ENCODE results near the gene MAN1A1. TPM values are rescaled to one million over a fixed set of nuclear protein-coding genes. Genes with fewer than 3 reads are reported as not detected.

MAN1A1 gene
- total and polyA plus RNA-seq, 11 donors: 5.6 to 30.6 (median 12.6) TPM

DNA sequence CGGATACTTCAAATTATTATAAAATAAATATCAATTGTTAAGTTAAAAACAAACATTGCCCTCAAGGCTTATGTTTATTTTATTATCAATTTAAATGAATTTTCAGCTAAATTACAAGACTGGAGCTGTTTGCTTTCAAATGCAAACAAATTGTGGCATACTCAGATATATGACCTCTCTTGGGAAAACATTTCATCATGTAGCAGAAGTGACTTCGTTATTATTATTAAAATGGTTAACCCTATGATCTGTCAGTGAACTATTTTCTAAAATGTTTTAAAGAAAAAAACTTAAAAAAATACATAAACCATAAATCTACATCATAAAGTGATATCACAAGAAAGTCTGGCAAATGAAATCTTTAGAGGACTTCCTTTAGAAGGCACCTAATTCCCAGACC lies 72.5 kb downstream of the MAN1A1 start:
- ATAC-seq (no peak), DNase-seq (no peak)
- Histone ChIP-seq H3K4me3 (no peak overlapping the region), H3K27me3 (no peaks in the 10 kb centered on the region), H3K4me1 (peaks cover 0 to 12% (median 0%) of the 10 kb centered on the region in 12 donors), H3K27ac (no peak overlapping the region), H3K36me3 (no peaks in the 10 kb centered on the region), H3K9me3 (no peaks in the 10 kb centered on the region)
- WGBS, 4 donors: 77 to 81% (median 78%) methylated on average over 2 of the region's 2 CpGs
- no peak for TF ChIP-seq POLR2A (IDR thresholded peaks at IDR 0.05)
- TF ChIP-seq, protein P1, sequence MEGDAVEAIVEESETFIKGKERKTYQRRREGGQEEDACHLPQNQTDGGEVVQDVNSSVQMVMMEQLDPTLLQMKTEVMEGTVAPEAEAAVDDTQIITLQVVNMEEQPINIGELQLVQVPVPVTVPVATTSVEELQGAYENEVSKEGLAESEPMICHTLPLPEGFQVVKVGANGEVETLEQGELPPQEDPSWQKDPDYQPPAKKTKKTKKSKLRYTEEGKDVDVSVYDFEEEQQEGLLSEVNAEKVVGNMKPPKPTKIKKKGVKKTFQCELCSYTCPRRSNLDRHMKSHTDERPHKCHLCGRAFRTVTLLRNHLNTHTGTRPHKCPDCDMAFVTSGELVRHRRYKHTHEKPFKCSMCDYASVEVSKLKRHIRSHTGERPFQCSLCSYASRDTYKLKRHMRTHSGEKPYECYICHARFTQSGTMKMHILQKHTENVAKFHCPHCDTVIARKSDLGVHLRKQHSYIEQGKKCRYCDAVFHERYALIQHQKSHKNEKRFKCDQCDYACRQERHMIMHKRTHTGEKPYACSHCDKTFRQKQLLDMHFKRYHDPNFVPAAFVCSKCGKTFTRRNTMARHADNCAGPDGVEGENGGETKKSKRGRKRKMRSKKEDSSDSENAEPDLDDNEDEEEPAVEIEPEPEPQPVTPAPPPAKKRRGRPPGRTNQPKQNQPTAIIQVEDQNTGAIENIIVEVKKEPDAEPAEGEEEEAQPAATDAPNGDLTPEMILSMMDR (IDR thresholded peaks at IDR 0.05): no peak
- intact Hi-C loops (cut with DNase I): no loop called here

- 83 to 87% (median 84%) methylated on average over 2 of the region's 2 CpGs for WGBS, 4 donors
- intact Hi-C loops (cut with DNase I): no loop called here
- ATAC-seq: peak in 1 of 4 donors; percentile 80
- no peak for DNase-seq
- Histone ChIP-seq H3K4me3 (no peak overlapping the region), H3K27ac (no peak overlapping the region), H3K27me3 (no peaks in the 10 kb centered on the region), H3K4me1 (peaks cover 0 to 12% (median 0%) of the 10 kb centered on the region in 12 donors), H3K36me3 (no peaks in the 10 kb centered on the region), H3K9me3 (peaks cover 0 to 4% (median 0%) of the 10 kb centered on the region in 12 donors)
- TF ChIP-seq, protein P1 (IDR thresholded peaks at IDR 0.05): no peak
- no peak for TF ChIP-seq POLR2A (IDR thresholded peaks at IDR 0.05)
Observed at GRCh38 chr6:119276211-119276610, 73.3 kb downstream of the MAN1A1 start.

- H3K27ac ChIP-seq: no peak overlapping the region
- H3K9me3 ChIP-seq: peaks cover 0 to 15% (median 9%) of the 10 kb centered on the region in 12 donors
- no peak for ATAC-seq
- H3K4me1 ChIP-seq: no peaks in the 10 kb centered on the region
- peaks cover 0 to 13% (median 0%) of the 10 kb centered on the region in 9 donors for H3K36me3 ChIP-seq
- WGBS, 4 donors: 90 to 92% (median 91%) methylated on average over 2 of the region's 2 CpGs
- intact Hi-C loops (cut with DNase I): no loop called here
- no peaks in the 10 kb centered on the region for H3K27me3 ChIP-seq
- DNase-seq: no peak
- TF ChIP-seq, protein P1 (IDR thresholded peaks at IDR 0.05): no peak
- TF ChIP-seq POLR2A (IDR thresholded peaks at IDR 0.05): no peak
- no peak overlapping the region for H3K4me3 ChIP-seq
Observed at GRCh38 chr6:119274197-119274595, 75.4 kb downstream of the MAN1A1 start.

- Histone ChIP-seq H3K27me3 (no peaks in the 10 kb centered on the region), H3K36me3 (peaks cover 0 to 13% (median 0%) of the 10 kb centered on the region in 9 donors), H3K4me1 (no peaks in the 10 kb centered on the region), H3K27ac (no peak overlapping the region), H3K9me3 (peaks cover 0 to 15% (median 9%) of the 10 kb centered on the region in 12 donors), H3K4me3 (no peak overlapping the region)
- intact Hi-C loops (cut with DNase I): no loop called here
- whole genome bisulfite sequencing, 4 donors: 100% methylated on average over 1 of the region's 1 CpG
- TF ChIP-seq, protein P1 (IDR thresholded peaks at IDR 0.05): no peak
- no peak for TF ChIP-seq POLR2A (IDR thresholded peaks at IDR 0.05)
- DNase-seq (no peak), ATAC-seq (peak in 3 of 4 donors; percentile 45 to 74 (median 46))
Observed at GRCh38 chr6:119273272-119274196, 76.0 kb downstream of the MAN1A1 start.
